Fibroblast of skin of abdomen (primary cell): Measurements from ENCODE around the gene COL7A1.
"Not testable (repeated sequence)": the region's sequence is repeated elsewhere in the genome, so short reads cannot be mapped to it uniquely, and the experiment has no call there.

ENCODE experiments used
- DNase-seq: peaks from one replicate; pipeline ENCODE4 v3.0.0-alpha.2; 2013

The COL7A1 gene

GRCh38 chr3:48563382-48563918 lies 31.7 kb downstream of the COL7A1 start, which contains the start of gene UCN2:
UCN2 (minus strand) TSS chr3:48563781; CDS start chr3:48563124, 657 bp downstream.
- DNase-seq, result peak; percentile 44

GRCh38 chr3:48562367-48563095 lies 32.6 kb downstream of the COL7A1 start:
- no peak for DNase-seq

GRCh38 chr3:48561045-48561736 lies 33.9 kb downstream of the COL7A1 start:
- DNase-seq, result peak; percentile 49

GRCh38 chr3:48560648-48561018 lies 34.5 kb downstream of the COL7A1 start:
- no peak for DNase-seq

GRCh38 chr3:48558493-48559134 lies 36.5 kb downstream of the COL7A1 start:
- DNase-seq, result no peak

GRCh38 chr3:48556796-48557626 lies 38.1 kb downstream of the COL7A1 start, which contains the start of gene PFKFB4:
PFKFB4 (minus strand) TSS chr3:48556803; CDS start chr3:48556777, 26 bp downstream.
- peak; percentile 99 for DNase-seq

- DNase-seq, result no peak
Observed at GRCh38 chr3:48555949-48556795, 39.0 kb downstream of the COL7A1 start.

- no peak for DNase-seq
Observed at GRCh38 chr3:48555231-48555948, 39.7 kb downstream of the COL7A1 start.

GRCh38 chr3:48553886-48554845 lies 41.0 kb downstream of the COL7A1 start:
- no peak for DNase-seq

- DNase-seq, result no peak
Observed at GRCh38 chr3:48553361-48553760, 41.8 kb downstream of the COL7A1 start.

GRCh38 chr3:48552111-48552951 lies 42.8 kb downstream of the COL7A1 start:
- no peak for DNase-seq

- DNase-seq, result not testable (repeated sequence)
Observed at GRCh38 chr3:48551651-48552050, 43.5 kb downstream of the COL7A1 start.

GRCh38 chr3:48548729-48549705 lies 46.1 kb downstream of the COL7A1 start:
- DNase-seq, result peak; percentile 70

- no peak for DNase-seq
Observed at GRCh38 chr3:48548126-48548525, 47.0 kb downstream of the COL7A1 start.

GRCh38 chr3:48546203-48546829 lies 48.8 kb downstream of the COL7A1 start:
- no peak for DNase-seq

- no peak for DNase-seq
Observed at GRCh38 chr3:48544141-48544540, 51.0 kb downstream of the COL7A1 start.
